ENCODE results near the gene WDR20. TPM values are rescaled to one million over a fixed set of nuclear protein-coding genes. Genes with fewer than 3 reads are reported as not detected.

Gene WDR20
- total and polyA plus RNA-seq, 2 donors (not counting 3 experiments of a cell fraction or from before 2014, with no cell fraction given): 12.2 to 22.4 TPM

- Histone ChIP-seq H3K9ac (replicated peaks; ENCODE audit: extremely low read depth, insufficient read depth, low read length) (no peak overlapping the region), H3K9me3 (replicated peaks; ENCODE audit: control insufficient read depth, insufficient read depth, low read length) (no peaks in the 10 kb centered on the region), H3K79me2 (ENCODE audit: control insufficient read depth, insufficient read depth, low read length) (no peaks in the 10 kb centered on the region), H3K36me3 (ENCODE audit: control insufficient read depth in 2 of 2, extremely low read depth in 1 of 2, insufficient read depth in 2 of 2, low read length in 2 of 2) (peaks cover 0 to 9% of the 10 kb centered on the region in 2 experiments), H2AFZ (ENCODE audit: low read depth, low read length) (no peak overlapping the region), H4K20me1 (replicated peaks; ENCODE audit: control insufficient read depth, extremely low read depth, insufficient read depth, low read length) (no peaks in the 10 kb centered on the region), H3K27ac (ENCODE audit: insufficient read depth, low read depth, low read length) (no peak overlapping the region), H3K4me1 (ENCODE audit: control insufficient read depth, extremely low read depth, insufficient read depth, low read length) (no peaks in the 10 kb centered on the region), H3K4me2 (ENCODE audit: insufficient read depth, low read length) (no peak overlapping the region), H3K9me1 (replicated peaks; ENCODE audit: control insufficient read depth, extremely low read depth, insufficient read depth, low read length) (no peaks in the 10 kb centered on the region), H3K27me3 (ENCODE audit: control insufficient read depth in 2 of 2, insufficient read depth in 2 of 2, low read length in 2 of 2) (no peaks in the 10 kb centered on the region), H3K4me3 (replicated peaks in 1 of 3; ENCODE audit: insufficient read depth in 1 of 3, low read depth in 1 of 3, low read length in 3 of 3) (no peak overlapping the region)
- no peak for FAIRE-seq
- TF ChIP-seq GATA2 (IDR thresholded peaks at IDR 0.05; ENCODE audit: insufficient read depth, insufficient read length, low read depth, low read length): no peak
- no peak for TF ChIP-seq MAX (IDR thresholded peaks at IDR 0.05; ENCODE audit: insufficient read depth, insufficient read length)
- TF ChIP-seq POLR2AphosphoS5 (IDR thresholded peaks at IDR 0.05; ENCODE audit: insufficient read depth, low read depth, low read length): no peak
- TF ChIP-seq JUN (IDR thresholded peaks at IDR 0.05; ENCODE audit: borderline replicate concordance, insufficient read depth, insufficient read length, low read depth): no peak
- no peak for TF ChIP-seq CTCF (IDR thresholded peaks at IDR 0.05; ENCODE audit: extremely low read depth in 1 of 2, insufficient read depth in 1 of 2, low read depth in 1 of 2, low read length in 2 of 2)
- no peak for TF ChIP-seq EZH2 (IDR thresholded peaks at IDR 0.05; ENCODE audit: borderline replicate concordance, low read depth, low read length, severe bottlenecking)
- TF ChIP-seq POLR2A (IDR thresholded peaks at IDR 0.05; ENCODE audit: low read depth, low read length): no peak
- no peak for TF ChIP-seq MYC (IDR thresholded peaks at IDR 0.05; ENCODE audit: low read depth, low read length)
- DNase-seq (ENCODE audit: low read depth, low spot score): no peak
- dilution Hi-C loops (cut with MboI; ENCODE audit: extremely low pct_ligation_motif_present, low sequenced_read_pairs): no loop called here
- intact Hi-C loops (cut with micrococcal nuclease): no loop called here
- CTCF ChIA-PET: no interaction called here
- no TSS peak for BruUV-seq (replicated peaks)
- POLR2A ChIA-PET: no interaction called here
Observed at GRCh38 chr14:102211240-102211639, 71.5 kb downstream of the WDR20 start.
